K562 (cell line): ENCODE data around the gene TRIM27. TPM values are rescaled to one million over a fixed set of nuclear protein-coding genes. Genes with fewer than 3 reads are reported as not detected.

Source experiments
- ARID1B ChIP-seq: fragments of 450-650 bp; IDR thresholded peaks from 2 replicates; pipeline ENCODE4 v1.6.1; 2016; ENCODE audit warnings: antibody characterized with exemption, mild to moderate bottlenecking, inconsistent platforms
- CCAR2 ChIP-seq: fragments of 200-400 bp; formaldehyde crosslinking; IDR thresholded peaks from 2 replicates; pipeline ENCODE4 v1.6.1; 2017; ENCODE audit warnings: mild to moderate bottlenecking, low read depth, low read length
- CEBPG ChIP-seq, 3 experiments: fragments of 200-800 bp in 1 of 3; sonication (Bioruptor generic) in 1 of 3; sonication (generic) in 1 of 3; formaldehyde crosslinking in 1 of 3; IDR thresholded peaks in 2 of 3; conservative IDR thresholded peaks in 1 of 3; 2 replicates each; pipeline versions ENCODE4 v1.6.1 to v1.8.0; 2016 to 2022; ENCODE audit warnings: missing compliant biosample characterization in 2 of 3, missing genetic modification characterization in 2 of 3, mild to moderate bottlenecking in 1 of 3, missing genetic modification reagents in 1 of 3
- ELF2 ChIP-seq: fragments of 250-450 bp; sonication (Bioruptor Pico); IDR thresholded peaks from 2 replicates; pipeline ENCODE4 v1.5.0; 2021; ENCODE audit warnings: mild to moderate bottlenecking
- ETS2 ChIP-seq: IDR thresholded peaks from 2 replicates; pipeline ENCODE4 v1.6.1; 2016; ENCODE audit warnings: borderline replicate concordance, missing genetic modification characterization, mild to moderate bottlenecking, moderate library complexity, missing compliant biosample characterization; ENCODE audit not compliant: poor library complexity, severe bottlenecking
- FOS ChIP-seq: IDR thresholded peaks from 3 replicates; pipeline ENCODE4 v1.6.1; 2011; ENCODE audit not compliant: insufficient read length; ENCODE audit errors: extremely low read depth
- JUN ChIP-seq, 2 experiments: sonication (generic) in 1 of 2; formaldehyde crosslinking in 1 of 2; IDR thresholded peaks; 2 replicates each; pipeline versions ENCODE4 v1.6.1 to v1.8.0; 2012 to 2022; ENCODE audit warnings: borderline replicate concordance in 2 of 2, mild to moderate bottlenecking in 2 of 2, improper control_type of control experiment in 1 of 2, low read depth in 1 of 2, low read length in 1 of 2, missing genetic modification reagents in 1 of 2
- MCM2 ChIP-seq: fragments of 450-650 bp; IDR thresholded peaks from 2 replicates; pipeline ENCODE4 v1.6.1; 2017; ENCODE audit warnings: low read depth, mild to moderate bottlenecking
- MYNN ChIP-seq, 2 experiments: sonication (generic); formaldehyde crosslinking in 1 of 2; IDR thresholded peaks; 2 replicates each; pipeline versions ENCODE4 v1.5.0 to v1.6.1; 2016 to 2020; ENCODE audit warnings: antibody characterized with exemption in 1 of 2, missing genetic modification reagents in 1 of 2
- SLC30A9 ChIP-seq: fragments of 250-450 bp; sonication (Bioruptor Pico); IDR thresholded peaks from 2 replicates; pipeline ENCODE4 v1.8.0; 2022; ENCODE audit warnings: mild to moderate bottlenecking, moderate library complexity
- TAF7 ChIP-seq: fragments of 450-650 bp; IDR thresholded peaks from 2 replicates; pipeline ENCODE4 v1.6.1; 2016; ENCODE audit warnings: missing genetic modification characterization, missing compliant biosample characterization
- TGIF2 ChIP-seq: sonication (generic); formaldehyde crosslinking; IDR thresholded peaks from 2 replicates; pipeline ENCODE4 v1.8.1; 2022; ENCODE audit warnings: mild to moderate bottlenecking, missing genetic modification reagents, moderate library complexity
- ZFP36 ChIP-seq: fragments of 150-350 bp; IDR thresholded peaks from 2 replicates; pipeline ENCODE4 v1.6.1; 2018; ENCODE audit warnings: low read length, low read depth; ENCODE audit not compliant: partially characterized antibody
- ZNF311 ChIP-seq: fragments of 250-450 bp; sonication (Bioruptor Pico); IDR thresholded peaks from 2 replicates; pipeline ENCODE4 v1.4.0; 2020; ENCODE audit warnings: mild to moderate bottlenecking, moderate library complexity
- ZNF668 ChIP-seq: fragments of 250-450 bp; sonication (Bioruptor Pico); IDR thresholded peaks from 2 replicates; pipeline ENCODE4 v1.8.0; 2022; ENCODE audit warnings: mild to moderate bottlenecking, inconsistent platforms
- ZNF830 ChIP-seq: fragments of 250-450 bp; sonication (Bioruptor Pico); IDR thresholded peaks from 2 replicates; pipeline ENCODE4 v1.5.0; 2021; ENCODE audit warnings: mild to moderate bottlenecking
- polyA plus RNA-seq, 8 experiments: library from polyadenylated mRNA; depleted of rRNA in 4 of 8; stranded (reverse) in 5 of 8; unstranded in 3 of 8; fragments of >200 nt; fragmentation: Nextera tagmentation in 2 of 8; fragmentation: Illumina TruSeq in 1 of 8; extraction: Ambion mirVana in 2 of 8; extraction: Trizol in 1 of 8; gene quantifications; 2 replicates each; pipeline versions ENCODE4 v1.2.1 to v1.2.3, GENCODE V29; 2011 to 2014; ENCODE audit warnings: inconsistent platforms in 1 of 8, missing spikeins in 1 of 8
- total RNA-seq, 7 experiments: library from RNA; depleted of rRNA in 6 of 7; stranded (reverse); fragments of >200 nt in 6 of 7; fragmentation: Illumina TruSeq in 2 of 7; extraction: Trizol in 2 of 7; gene quantifications; 2 replicates each; pipeline versions ENCODE4 v1.2.1 to v1.2.3, GENCODE V29; 2011 to 2021; ENCODE audit warnings: low replicate concordance in 1 of 7
- TF ChIP-seq, protein P1 (sequence below), 2 experiments: fragments of 450-650 bp; IDR thresholded peaks; 2 replicates each; pipeline ENCODE4 v1.6.1; 2016
- TF ChIP-seq, protein P2 (sequence below): fragments of 450-650 bp; conservative IDR thresholded peaks from 2 replicates; pipeline ENCODE4 v1.6.1; 2016; ENCODE audit warnings: missing genetic modification characterization, low read depth, mild to moderate bottlenecking, missing compliant biosample characterization, moderate library complexity
- TF ChIP-seq, protein P3 (sequence below): fragments of 450-650 bp; IDR thresholded peaks from 2 replicates; pipeline ENCODE4 v1.6.1; 2017; ENCODE audit warnings: mild to moderate bottlenecking, moderate library complexity
- TF ChIP-seq, protein P4 (sequence below): fragments of 450-650 bp; IDR thresholded peaks from 2 replicates; pipeline ENCODE4 v1.6.1; 2017; ENCODE audit warnings: antibody characterized with exemption, mild to moderate bottlenecking

Gene TRIM27
- total and polyA plus RNA-seq, 9 of the 15 experiments (the other 6 are each of a cell fraction or from before 2014, with no cell fraction given): 37.7 to 235 (median 122) TPM

DNA sequence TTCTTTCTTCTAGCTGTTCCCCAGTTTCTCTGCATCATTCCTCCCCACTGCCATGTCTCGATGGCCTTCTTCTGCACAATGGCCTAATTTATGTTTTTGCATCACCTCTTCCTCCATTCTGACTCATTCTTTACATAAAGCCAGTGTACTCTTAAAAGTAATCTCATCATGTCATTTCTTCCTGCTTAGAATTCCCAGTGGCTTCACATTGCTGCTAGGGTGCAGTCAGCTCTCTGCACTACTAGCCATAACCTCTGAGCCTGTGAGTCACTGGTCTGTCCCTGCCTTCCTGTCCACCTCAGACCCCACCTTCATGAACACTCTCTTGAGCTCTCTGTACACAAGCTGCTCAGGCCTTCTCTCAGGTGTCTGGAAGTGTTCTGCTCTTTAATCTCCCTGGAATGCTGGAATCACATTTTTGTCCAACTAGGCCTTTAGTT is 24.1 kb upstream of the TRIM27 start (continued):
- no peak for TF ChIP-seq ETS2
- no peak for TF ChIP-seq ZNF830 (CRISPR knock-in tag)
- TF ChIP-seq ZNF668 (CRISPR knock-in tag): no peak
- TF ChIP-seq JUN (IDR thresholded peaks at IDR 0.05; ENCODE audit: borderline replicate concordance, low read depth, low read length): peak; percentile 79
- no peak for TF ChIP-seq JUN (CRISPR knock-in tag; IDR thresholded peaks at IDR 0.05; ENCODE audit: borderline replicate concordance)
- TF ChIP-seq, protein P1, sequence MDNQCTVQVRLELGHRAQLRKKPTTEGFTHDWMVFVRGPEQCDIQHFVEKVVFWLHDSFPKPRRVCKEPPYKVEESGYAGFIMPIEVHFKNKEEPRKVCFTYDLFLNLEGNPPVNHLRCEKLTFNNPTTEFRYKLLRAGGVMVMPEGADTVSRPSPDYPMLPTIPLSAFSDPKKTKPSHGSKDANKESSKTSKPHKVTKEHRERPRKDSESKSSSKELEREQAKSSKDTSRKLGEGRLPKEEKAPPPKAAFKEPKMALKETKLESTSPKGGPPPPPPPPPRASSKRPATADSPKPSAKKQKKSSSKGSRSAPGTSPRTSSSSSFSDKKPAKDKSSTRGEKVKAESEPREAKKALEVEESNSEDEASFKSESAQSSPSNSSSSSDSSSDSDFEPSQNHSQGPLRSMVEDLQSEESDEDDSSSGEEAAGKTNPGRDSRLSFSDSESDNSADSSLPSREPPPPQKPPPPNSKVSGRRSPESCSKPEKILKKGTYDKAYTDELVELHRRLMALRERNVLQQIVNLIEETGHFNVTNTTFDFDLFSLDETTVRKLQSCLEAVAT (IDR thresholded peaks at IDR 0.05): no peak
- TF ChIP-seq, protein P2, sequence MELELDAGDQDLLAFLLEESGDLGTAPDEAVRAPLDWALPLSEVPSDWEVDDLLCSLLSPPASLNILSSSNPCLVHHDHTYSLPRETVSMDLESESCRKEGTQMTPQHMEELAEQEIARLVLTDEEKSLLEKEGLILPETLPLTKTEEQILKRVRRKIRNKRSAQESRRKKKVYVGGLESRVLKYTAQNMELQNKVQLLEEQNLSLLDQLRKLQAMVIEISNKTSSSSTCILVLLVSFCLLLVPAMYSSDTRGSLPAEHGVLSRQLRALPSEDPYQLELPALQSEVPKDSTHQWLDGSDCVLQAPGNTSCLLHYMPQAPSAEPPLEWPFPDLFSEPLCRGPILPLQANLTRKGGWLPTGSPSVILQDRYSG: no peak
- TF ChIP-seq, protein P3, sequence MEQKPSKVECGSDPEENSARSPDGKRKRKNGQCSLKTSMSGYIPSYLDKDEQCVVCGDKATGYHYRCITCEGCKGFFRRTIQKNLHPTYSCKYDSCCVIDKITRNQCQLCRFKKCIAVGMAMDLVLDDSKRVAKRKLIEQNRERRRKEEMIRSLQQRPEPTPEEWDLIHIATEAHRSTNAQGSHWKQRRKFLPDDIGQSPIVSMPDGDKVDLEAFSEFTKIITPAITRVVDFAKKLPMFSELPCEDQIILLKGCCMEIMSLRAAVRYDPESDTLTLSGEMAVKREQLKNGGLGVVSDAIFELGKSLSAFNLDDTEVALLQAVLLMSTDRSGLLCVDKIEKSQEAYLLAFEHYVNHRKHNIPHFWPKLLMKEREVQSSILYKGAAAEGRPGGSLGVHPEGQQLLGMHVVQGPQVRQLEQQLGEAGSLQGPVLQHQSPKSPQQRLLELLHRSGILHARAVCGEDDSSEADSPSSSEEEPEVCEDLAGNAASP: no peak
- no peak for TF ChIP-seq TGIF2 (CRISPR knock-in tag)
- TF ChIP-seq TAF7 (tag): no peak
- no peak for TF ChIP-seq ZFP36
- peak; percentile 65 for TF ChIP-seq ARID1B
- no peak for TF ChIP-seq MYNN (IDR thresholded peaks at IDR 0.05)
- no peak for TF ChIP-seq MYNN (CRISPR knock-in tag; IDR thresholded peaks at IDR 0.05)
- peak; percentile 22 for TF ChIP-seq FOS
- no peak for TF ChIP-seq ZNF311 (CRISPR knock-in tag)
- TF ChIP-seq SLC30A9 (CRISPR knock-in tag): no peak
- no peak for TF ChIP-seq CCAR2
- no peak for TF ChIP-seq ELF2
- no peak for TF ChIP-seq MCM2
- no peak for TF ChIP-seq CEBPG (CRISPR knock-in tag; IDR thresholded peaks at IDR 0.05)
- TF ChIP-seq CEBPG (tag; conservative IDR thresholded peaks at IDR 0.05 in 1 of 2, IDR thresholded peaks at IDR 0.05 in 1 of 2): peak in 1 of 2 experiments; percentile 76; a peak in 1 of 4 replicates
- TF ChIP-seq, protein P4, sequence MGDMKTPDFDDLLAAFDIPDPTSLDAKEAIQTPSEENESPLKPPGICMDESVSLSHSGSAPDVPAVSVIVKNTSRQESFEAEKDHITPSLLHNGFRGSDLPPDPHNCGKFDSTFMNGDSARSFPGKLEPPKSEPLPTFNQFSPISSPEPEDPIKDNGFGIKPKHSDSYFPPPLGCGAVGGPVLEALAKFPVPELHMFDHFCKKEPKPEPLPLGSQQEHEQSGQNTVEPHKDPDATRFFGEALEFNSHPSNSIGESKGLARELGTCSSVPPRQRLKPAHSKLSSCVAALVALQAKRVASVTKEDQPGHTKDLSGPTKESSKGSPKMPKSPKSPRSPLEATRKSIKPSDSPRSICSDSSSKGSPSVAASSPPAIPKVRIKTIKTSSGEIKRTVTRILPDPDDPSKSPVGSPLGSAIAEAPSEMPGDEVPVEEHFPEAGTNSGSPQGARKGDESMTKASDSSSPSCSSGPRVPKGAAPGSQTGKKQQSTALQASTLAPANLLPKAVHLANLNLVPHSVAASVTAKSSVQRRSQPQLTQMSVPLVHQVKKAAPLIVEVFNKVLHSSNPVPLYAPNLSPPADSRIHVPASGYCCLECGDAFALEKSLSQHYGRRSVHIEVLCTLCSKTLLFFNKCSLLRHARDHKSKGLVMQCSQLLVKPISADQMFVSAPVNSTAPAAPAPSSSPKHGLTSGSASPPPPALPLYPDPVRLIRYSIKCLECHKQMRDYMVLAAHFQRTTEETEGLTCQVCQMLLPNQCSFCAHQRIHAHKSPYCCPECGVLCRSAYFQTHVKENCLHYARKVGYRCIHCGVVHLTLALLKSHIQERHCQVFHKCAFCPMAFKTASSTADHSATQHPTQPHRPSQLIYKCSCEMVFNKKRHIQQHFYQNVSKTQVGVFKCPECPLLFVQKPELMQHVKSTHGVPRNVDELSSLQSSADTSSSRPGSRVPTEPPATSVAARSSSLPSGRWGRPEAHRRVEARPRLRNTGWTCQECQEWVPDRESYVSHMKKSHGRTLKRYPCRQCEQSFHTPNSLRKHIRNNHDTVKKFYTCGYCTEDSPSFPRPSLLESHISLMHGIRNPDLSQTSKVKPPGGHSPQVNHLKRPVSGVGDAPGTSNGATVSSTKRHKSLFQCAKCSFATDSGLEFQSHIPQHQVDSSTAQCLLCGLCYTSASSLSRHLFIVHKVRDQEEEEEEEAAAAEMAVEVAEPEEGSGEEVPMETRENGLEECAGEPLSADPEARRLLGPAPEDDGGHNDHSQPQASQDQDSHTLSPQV: no peak
